ENCODE results near the gene MRPS18A.

GRCh38 chr6:43703512-43704429 lies 16.2 kb upstream of the MRPS18A start:
- TF ChIP-seq, protein P1, sequence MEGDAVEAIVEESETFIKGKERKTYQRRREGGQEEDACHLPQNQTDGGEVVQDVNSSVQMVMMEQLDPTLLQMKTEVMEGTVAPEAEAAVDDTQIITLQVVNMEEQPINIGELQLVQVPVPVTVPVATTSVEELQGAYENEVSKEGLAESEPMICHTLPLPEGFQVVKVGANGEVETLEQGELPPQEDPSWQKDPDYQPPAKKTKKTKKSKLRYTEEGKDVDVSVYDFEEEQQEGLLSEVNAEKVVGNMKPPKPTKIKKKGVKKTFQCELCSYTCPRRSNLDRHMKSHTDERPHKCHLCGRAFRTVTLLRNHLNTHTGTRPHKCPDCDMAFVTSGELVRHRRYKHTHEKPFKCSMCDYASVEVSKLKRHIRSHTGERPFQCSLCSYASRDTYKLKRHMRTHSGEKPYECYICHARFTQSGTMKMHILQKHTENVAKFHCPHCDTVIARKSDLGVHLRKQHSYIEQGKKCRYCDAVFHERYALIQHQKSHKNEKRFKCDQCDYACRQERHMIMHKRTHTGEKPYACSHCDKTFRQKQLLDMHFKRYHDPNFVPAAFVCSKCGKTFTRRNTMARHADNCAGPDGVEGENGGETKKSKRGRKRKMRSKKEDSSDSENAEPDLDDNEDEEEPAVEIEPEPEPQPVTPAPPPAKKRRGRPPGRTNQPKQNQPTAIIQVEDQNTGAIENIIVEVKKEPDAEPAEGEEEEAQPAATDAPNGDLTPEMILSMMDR (IDR thresholded peaks at IDR 0.05): no peak
- no peak for TF ChIP-seq POLR2A (IDR thresholded peaks at IDR 0.05)
